RWPE1 (cell line): ENCODE data around the gene SEL1L3.

Experiments
- CTCF ChIA-PET: fragments of 350-600 bp; sonication (Branson Sonifier 250); formaldehyde crosslinking; extraction: SDS; loops from one replicate; lab custom pipeline; 2021; lab: Yijun Ruan, JAX
- POLR2A ChIA-PET: fragments of 400-600 bp; formaldehyde crosslinking; extraction: SDS; loops from one replicate; lab custom pipeline; 2020; ENCODE audit warnings: antibody characterized with exemption; ENCODE audit not compliant: low non-redundant PET; lab: Yijun Ruan, JAX
- DNase-seq: peaks from one replicate; pipeline ENCODE4 v3.0.0; 2012; ENCODE audit warnings: low spot score
- H3K27ac ChIP-seq: fragments of 450-650 bp; 2 replicates; pipeline ENCODE4 v1.5.1; 2017
- TF ChIP-seq, protein P1 (sequence below): fragments of 450-650 bp; conservative IDR thresholded peaks from 2 replicates; pipeline ENCODE4 v1.5.1; 2017; ENCODE audit warnings: low read depth, mild to moderate bottlenecking

Gene SEL1L3

DNA sequence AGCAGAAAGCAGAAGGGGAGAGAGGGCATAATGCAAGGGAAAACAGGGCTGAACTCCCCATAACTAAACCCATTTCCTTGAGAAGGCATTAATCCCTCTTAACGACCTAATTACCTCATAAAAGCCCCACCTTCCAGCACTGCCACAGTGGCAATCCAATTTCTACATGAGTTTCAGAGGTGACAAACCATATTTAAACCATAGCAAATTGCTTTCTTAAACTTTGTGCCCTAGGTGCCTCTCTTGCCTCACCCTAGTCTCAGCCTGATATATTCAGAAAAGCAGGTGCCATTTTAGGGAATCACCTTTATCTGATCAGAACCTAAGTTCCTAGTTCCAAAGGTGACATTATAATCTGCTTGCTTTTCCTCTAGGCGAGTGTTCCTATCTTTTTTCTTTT, 158.3 kb downstream of the SEL1L3 start:
- no peak overlapping the region for H3K27ac ChIP-seq
- ChIA-PET CTCF (no interaction called here), POLR2A (no interaction called here)
- TF ChIP-seq, protein P1, sequence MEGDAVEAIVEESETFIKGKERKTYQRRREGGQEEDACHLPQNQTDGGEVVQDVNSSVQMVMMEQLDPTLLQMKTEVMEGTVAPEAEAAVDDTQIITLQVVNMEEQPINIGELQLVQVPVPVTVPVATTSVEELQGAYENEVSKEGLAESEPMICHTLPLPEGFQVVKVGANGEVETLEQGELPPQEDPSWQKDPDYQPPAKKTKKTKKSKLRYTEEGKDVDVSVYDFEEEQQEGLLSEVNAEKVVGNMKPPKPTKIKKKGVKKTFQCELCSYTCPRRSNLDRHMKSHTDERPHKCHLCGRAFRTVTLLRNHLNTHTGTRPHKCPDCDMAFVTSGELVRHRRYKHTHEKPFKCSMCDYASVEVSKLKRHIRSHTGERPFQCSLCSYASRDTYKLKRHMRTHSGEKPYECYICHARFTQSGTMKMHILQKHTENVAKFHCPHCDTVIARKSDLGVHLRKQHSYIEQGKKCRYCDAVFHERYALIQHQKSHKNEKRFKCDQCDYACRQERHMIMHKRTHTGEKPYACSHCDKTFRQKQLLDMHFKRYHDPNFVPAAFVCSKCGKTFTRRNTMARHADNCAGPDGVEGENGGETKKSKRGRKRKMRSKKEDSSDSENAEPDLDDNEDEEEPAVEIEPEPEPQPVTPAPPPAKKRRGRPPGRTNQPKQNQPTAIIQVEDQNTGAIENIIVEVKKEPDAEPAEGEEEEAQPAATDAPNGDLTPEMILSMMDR = no peak
- DNase-seq = no peak

GRCh38 chr4:25703731-25704388, 158.9 kb downstream of the SEL1L3 start:
- ChIA-PET POLR2A (no interaction called here), CTCF (no interaction called here)
- no peak for DNase-seq
- H3K27ac ChIP-seq = no peak overlapping the region
- TF ChIP-seq, protein P1 = no peak

DNA sequence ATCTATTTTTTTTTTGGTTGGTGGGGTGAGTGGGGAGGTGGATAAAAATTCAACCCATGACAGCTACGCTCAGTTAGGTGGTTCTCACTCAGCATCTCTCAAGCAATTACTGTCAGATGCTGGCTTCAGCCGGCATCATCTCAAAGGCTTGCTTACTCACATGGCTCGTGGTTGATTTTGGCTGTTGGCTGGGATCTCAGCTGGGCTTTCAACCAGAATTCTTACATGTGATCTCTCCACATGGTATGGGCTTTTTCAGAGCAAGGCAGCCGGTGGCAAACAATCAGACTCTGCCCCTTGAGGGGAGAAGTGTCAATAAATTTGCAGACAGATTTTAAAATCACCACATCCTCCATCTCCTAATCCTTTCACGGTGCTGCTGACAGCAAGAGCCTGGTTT, 159.9 kb downstream of the SEL1L3 start:
- POLR2A ChIA-PET = no interaction called here
- TF ChIP-seq, protein P1 = no peak
- CTCF ChIA-PET = no interaction called here
- H3K27ac ChIP-seq = no peak overlapping the region
- DNase-seq = no peak

DNA sequence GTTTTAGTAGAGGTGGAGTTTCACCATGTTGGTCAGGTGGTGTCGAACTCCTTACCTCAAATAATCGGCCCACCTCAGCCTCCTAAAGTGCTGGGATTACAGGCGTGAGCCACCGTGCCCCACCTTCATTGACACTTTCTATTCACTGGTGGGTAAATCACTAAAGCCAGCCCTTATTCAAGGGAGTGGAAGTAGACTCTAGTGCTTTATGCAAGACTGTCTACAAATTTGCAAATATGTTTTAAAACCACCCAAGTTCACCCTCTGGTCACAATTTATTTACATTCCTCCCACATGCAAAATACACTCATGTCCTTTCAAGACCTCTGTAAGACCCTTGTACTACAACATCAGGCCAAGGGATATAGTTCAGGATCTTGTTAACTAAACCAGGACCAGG, 162.1 kb downstream of the SEL1L3 start:
- TF ChIP-seq, protein P1 = no peak
- no peak overlapping the region for H3K27ac ChIP-seq
- DNase-seq = no peak
- CTCF ChIA-PET = no interaction called here
- POLR2A ChIA-PET = no interaction called here

DNA sequence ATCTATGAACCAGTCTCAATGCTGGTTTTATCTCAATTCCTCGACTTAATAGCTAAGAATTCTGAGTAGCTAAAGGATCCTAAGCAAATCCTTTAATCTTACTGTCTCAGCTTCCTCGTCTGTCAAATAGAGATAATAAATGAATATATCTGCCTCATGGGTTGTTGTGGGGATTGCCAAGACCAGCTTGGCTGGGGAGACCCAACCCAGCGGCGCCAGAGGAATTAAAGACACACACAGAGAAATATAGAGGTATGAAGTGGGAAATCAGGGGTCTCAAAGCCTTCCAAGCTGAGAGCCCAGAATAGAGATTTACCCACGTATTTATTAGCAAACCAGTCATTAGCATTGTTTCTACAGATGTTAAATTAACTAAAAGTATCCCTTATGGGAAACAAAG, 165.3 kb downstream of the SEL1L3 start:
- H3K27ac ChIP-seq = no peak overlapping the region
- CTCF ChIA-PET = no interaction called here
- TF ChIP-seq, protein P1 = no peak
- POLR2A ChIA-PET = no interaction called here
- no peak for DNase-seq
